Brain microvascular endothelial cell (primary cell): ENCODE data around the gene YEATS4.

Source experiments
- DNase-seq: peaks from one replicate; pipeline ENCODE4 v3.0.0-alpha.2; 2020
- H3K27ac ChIP-seq: fragments of 250-450 bp; sonication (Bioruptor Pico); 2 replicates; pipeline ENCODE4 v1.5.1; 2020; ENCODE audit warnings: mild to moderate bottlenecking, moderate library complexity
- H3K27me3 ChIP-seq: fragments of 250-450 bp; sonication (Bioruptor Pico); replicated peaks from 2 replicates; pipeline ENCODE4 v1.5.1; 2020; ENCODE audit warnings: mild to moderate bottlenecking
- H3K36me3 ChIP-seq: fragments of 250-450 bp; sonication (Bioruptor Pico); replicated peaks from 2 replicates; pipeline ENCODE4 v1.5.1; 2020; ENCODE audit warnings: mild to moderate bottlenecking
- H3K4me3 ChIP-seq: 2 replicates; pipeline ENCODE4 v1.5.1; 2011; ENCODE audit warnings: low read depth, mild to moderate bottlenecking, control low read depth, low read length, moderate library complexity
- in situ Hi-C: cut with HindIII; loops from 2 replicates; pipeline ENCODE4 v1.10.0; 2017; ENCODE audit warnings: low sequenced_read_pairs, low pct_ligation_motif_present
- TF ChIP-seq, protein P1 (sequence below): IDR thresholded peaks from 2 replicates; pipeline ENCODE4 v1.5.1; 2011; ENCODE audit warnings: low read depth, mild to moderate bottlenecking, moderate library complexity, low read length, control low read depth, inconsistent platforms; ENCODE audit errors: missing control alignments

The YEATS4 gene

DNA sequence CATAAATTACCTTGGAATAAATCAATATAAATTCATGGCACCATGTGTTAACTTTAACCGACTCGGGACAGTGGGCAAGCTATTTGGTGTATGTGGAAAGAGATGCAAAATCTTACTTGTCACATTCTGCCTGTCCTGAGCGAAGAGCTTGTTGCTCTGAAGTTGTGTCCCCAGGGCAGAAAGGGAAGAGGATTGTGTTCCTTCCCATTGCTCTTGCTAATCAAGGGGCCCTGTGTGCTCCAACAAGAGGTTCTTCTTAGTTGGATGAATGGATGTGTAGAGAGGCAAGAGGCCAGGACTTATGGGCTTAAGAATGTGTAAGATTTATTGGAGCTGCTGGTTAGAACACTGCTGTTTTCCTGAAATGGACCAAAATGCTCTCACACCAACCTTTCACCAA lies 74.1 kb downstream of the YEATS4 start:
- TF ChIP-seq, protein P1, sequence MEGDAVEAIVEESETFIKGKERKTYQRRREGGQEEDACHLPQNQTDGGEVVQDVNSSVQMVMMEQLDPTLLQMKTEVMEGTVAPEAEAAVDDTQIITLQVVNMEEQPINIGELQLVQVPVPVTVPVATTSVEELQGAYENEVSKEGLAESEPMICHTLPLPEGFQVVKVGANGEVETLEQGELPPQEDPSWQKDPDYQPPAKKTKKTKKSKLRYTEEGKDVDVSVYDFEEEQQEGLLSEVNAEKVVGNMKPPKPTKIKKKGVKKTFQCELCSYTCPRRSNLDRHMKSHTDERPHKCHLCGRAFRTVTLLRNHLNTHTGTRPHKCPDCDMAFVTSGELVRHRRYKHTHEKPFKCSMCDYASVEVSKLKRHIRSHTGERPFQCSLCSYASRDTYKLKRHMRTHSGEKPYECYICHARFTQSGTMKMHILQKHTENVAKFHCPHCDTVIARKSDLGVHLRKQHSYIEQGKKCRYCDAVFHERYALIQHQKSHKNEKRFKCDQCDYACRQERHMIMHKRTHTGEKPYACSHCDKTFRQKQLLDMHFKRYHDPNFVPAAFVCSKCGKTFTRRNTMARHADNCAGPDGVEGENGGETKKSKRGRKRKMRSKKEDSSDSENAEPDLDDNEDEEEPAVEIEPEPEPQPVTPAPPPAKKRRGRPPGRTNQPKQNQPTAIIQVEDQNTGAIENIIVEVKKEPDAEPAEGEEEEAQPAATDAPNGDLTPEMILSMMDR, result no peak
- Histone ChIP-seq H3K27me3 (no peaks in the 10 kb centered on the region), H3K27ac (no peak overlapping the region), H3K36me3 (no peaks in the 10 kb centered on the region), H3K4me3 (no peak overlapping the region)
- in situ Hi-C loops, result no loop called here
- no peak for DNase-seq

- TF ChIP-seq, protein P1, result no peak
- no peak overlapping the region for H3K4me3 ChIP-seq
- in situ Hi-C loops, result no loop called here
- no peak overlapping the region for H3K27ac ChIP-seq
- no peak for DNase-seq
- no peaks in the 10 kb centered on the region for H3K36me3 ChIP-seq
- no peaks in the 10 kb centered on the region for H3K27me3 ChIP-seq
These were observed 76.1 kb downstream of the YEATS4 start for GRCh38 chr12:69435644-69436043.

DNA sequence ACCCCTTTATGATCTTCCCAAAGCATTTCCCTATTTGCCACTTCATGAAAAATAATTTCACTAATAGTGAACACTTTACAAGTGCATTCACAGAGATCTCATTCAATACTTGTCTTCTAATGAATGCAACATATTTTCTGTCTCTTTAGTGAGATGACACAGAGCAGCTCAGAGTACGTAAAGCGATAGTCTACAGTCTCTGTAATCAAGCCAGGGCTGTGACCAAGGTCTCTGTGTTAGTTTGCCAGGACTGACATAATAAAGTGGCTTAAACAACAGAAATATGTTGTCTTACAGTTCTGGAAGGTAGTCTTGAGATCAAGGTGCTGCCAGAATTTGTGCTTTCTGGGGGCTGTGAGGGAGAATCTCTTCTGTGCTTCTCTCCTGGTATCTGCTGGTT lies 77.5 kb downstream of the YEATS4 start:
- in situ Hi-C loops, result no loop called here
- TF ChIP-seq, protein P1, result no peak
- DNase-seq, result no peak
- H3K27ac ChIP-seq, result no peak overlapping the region
- H3K4me3 ChIP-seq, result no peak overlapping the region
- no peaks in the 10 kb centered on the region for H3K36me3 ChIP-seq
- H3K27me3 ChIP-seq, result no peaks in the 10 kb centered on the region

DNA sequence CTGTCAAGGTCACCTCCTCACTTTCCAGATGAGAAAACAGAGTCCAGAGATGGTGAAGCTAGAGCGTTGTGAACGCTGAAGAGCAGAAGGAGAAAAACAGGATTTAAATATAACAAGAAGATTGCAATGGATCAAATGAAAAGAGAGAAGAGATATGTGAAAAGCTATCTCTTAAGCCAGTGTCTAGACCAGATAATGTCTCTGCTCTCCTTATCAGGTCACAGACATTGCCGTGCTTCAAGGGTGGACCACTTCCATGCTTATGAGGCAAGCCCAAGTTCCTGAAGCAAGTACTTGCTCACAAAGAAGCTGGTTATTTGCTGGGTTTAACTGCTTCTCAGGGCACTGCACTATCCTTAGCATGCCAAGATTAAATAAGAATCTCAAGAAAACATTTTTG lies 79.0 kb downstream of the YEATS4 start:
- no peak overlapping the region for H3K27ac ChIP-seq
- DNase-seq, result no peak
- H3K27me3 ChIP-seq, result no peaks in the 10 kb centered on the region
- TF ChIP-seq, protein P1, result no peak
- H3K36me3 ChIP-seq, result no peaks in the 10 kb centered on the region
- H3K4me3 ChIP-seq, result no peak overlapping the region
- in situ Hi-C loops, result no loop called here

DNA sequence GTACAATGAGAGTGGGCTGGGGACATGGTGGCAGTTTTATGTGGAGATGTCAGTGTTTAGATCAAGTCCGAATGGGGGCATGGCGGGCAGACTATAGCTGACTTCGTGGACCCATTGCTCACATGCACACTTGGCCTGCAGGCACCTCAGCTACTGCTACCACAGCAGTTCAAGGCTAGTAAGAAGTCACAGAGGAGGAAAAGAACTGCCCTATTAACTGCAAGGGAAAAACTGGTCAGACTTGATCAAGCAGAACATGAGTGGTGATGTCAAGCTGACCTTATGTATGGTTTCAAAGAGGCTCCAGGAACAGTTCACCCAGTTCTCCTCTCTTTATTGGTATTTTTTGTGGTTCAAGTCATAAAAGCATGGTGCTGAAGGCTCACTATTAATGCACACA lies 80.5 kb downstream of the YEATS4 start:
- H3K4me3 ChIP-seq, result no peak overlapping the region
- no peak for DNase-seq
- in situ Hi-C loops, result no loop called here
- TF ChIP-seq, protein P1, result no peak
- no peaks in the 10 kb centered on the region for H3K27me3 ChIP-seq
- H3K36me3 ChIP-seq, result no peaks in the 10 kb centered on the region
- H3K27ac ChIP-seq, result no peak overlapping the region
